T-helper 1 cell treated with Interleukin-12 subunit alpha and Interleukin-12 subunit beta and Interleukin-4 antibody, amounts not matched to agents 30 μg/mL and 1 μg/mL, for 36 hours (primary cell): ENCODE results near the gene KRTAP5-5.
"Not testable (repeated sequence)": the region's sequence is repeated elsewhere in the genome, so short reads cannot be mapped to it uniquely, and the experiment has no call there.

Source experiments
- H3K27ac Mint-ChIP-seq: one replicate; pipeline ENCODE4 v1.8.0; 2021; ENCODE audit warnings: mild to moderate bottlenecking, mixed read lengths
- H3K27me3 Mint-ChIP-seq: one replicate; pipeline ENCODE4 v1.8.0; 2021; ENCODE audit warnings: low read depth, mixed read lengths
- H3K36me3 Mint-ChIP-seq: one replicate; pipeline ENCODE4 v1.8.0; 2021; ENCODE audit warnings: low read depth, mixed read lengths
- H3K4me1 Mint-ChIP-seq: one replicate; pipeline ENCODE4 v1.8.0; 2021; ENCODE audit warnings: low read depth, mixed read lengths
- H3K4me3 Mint-ChIP-seq: one replicate; pipeline ENCODE4 v1.8.0; 2021; ENCODE audit warnings: mild to moderate bottlenecking, moderate library complexity, mixed read lengths
- H3K9me3 Mint-ChIP-seq: one replicate; pipeline ENCODE4 v1.8.0; 2021; ENCODE audit warnings: mixed read lengths

KRTAP5-5 gene

GRCh38 chr11:1653541-1654387 is 24.2 kb downstream of the KRTAP5-5 start:
- no peaks in the 10 kb centered on the region for H3K9me3 Mint-ChIP-seq
- no peaks in the 10 kb centered on the region for H3K4me1 Mint-ChIP-seq
- H3K27me3 Mint-ChIP-seq, result peaks cover 13% of the 10 kb centered on the region
- H3K36me3 Mint-ChIP-seq, result no peaks in the 10 kb centered on the region
- H3K27ac Mint-ChIP-seq, result no peak overlapping the region
- no peak overlapping the region for H3K4me3 Mint-ChIP-seq

GRCh38 chr11:1654388-1655167 is 25.0 kb downstream of the KRTAP5-5 start:
- H3K27ac Mint-ChIP-seq, result no peak overlapping the region
- H3K9me3 Mint-ChIP-seq, result no peaks in the 10 kb centered on the region
- no peak overlapping the region for H3K4me3 Mint-ChIP-seq
- H3K27me3 Mint-ChIP-seq, result peaks cover 15% of the 10 kb centered on the region
- H3K36me3 Mint-ChIP-seq, result no peaks in the 10 kb centered on the region
- peaks cover 2% of the 10 kb centered on the region for H3K4me1 Mint-ChIP-seq

- Mint-ChIP-seq H3K27ac (no peak overlapping the region), H3K27me3 (peaks cover 24% of the 10 kb centered on the region), H3K36me3 (no peaks in the 10 kb centered on the region), H3K4me3 (no peak overlapping the region), H3K9me3 (no peaks in the 10 kb centered on the region), H3K4me1 (peaks cover 6% of the 10 kb centered on the region)
Measured at GRCh38 chr11:1655168-1656060, 25.8 kb downstream of the KRTAP5-5 start.

DNA sequence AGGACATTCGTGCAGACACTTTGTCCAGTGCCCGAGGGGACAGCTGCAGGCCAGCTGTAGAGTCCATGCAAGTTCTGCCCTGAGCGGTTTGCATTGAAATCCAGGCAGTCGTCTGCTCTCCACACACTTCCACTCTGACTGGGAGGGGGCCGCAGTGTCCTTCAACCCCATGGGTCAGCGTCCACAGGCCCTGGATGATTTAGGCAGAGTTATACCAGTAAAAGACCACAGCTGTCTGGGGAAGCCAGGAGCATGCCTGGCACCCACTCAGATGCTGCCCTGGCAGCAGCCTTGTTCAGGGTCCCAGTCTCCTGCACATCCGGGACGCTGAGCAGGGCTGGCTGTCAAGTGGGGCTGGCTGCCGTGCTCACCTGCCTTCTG is 26.5 kb downstream of the KRTAP5-5 start:
- no peaks in the 10 kb centered on the region for H3K9me3 Mint-ChIP-seq
- H3K27ac Mint-ChIP-seq, result no peak overlapping the region
- H3K4me1 Mint-ChIP-seq, result peaks cover 6% of the 10 kb centered on the region
- H3K27me3 Mint-ChIP-seq, result peaks cover 27% of the 10 kb centered on the region
- H3K4me3 Mint-ChIP-seq, result no peak overlapping the region
- H3K36me3 Mint-ChIP-seq, result no peaks in the 10 kb centered on the region

DNA sequence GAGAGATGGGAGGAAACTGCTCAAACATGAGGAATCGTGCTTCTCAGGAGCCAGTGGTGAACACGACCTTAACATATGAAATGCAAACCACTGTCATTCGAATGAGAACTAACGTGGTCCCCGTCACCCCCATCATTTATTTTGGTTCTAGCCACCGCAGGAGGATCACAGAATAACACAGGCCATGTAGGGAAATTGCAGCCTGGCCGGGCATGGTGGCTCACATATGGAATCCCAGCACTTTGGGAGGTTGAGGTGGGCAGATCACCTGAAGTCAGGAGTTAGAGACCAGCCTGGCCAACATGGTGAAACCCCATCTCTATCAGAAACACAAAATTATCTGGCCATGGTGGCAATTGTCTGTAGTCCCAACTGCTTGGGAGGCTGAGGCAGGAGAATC is 27.1 kb downstream of the KRTAP5-5 start:
- Mint-ChIP-seq H3K27me3 (peaks cover 25% of the 10 kb centered on the region), H3K4me1 (peaks cover 6% of the 10 kb centered on the region), H3K36me3 (no peaks in the 10 kb centered on the region), H3K4me3 (no peak overlapping the region), H3K9me3 (no peaks in the 10 kb centered on the region), H3K27ac (no peak overlapping the region)

- Mint-ChIP-seq H3K4me1 (peaks cover 6% of the 10 kb centered on the region), H3K27ac (no peak overlapping the region), H3K4me3 (no peak overlapping the region), H3K27me3 (peaks cover 21% of the 10 kb centered on the region), H3K36me3 (no peaks in the 10 kb centered on the region), H3K9me3 (no peaks in the 10 kb centered on the region)
Measured at GRCh38 chr11:1659506-1659905, 29.9 kb downstream of the KRTAP5-5 start.

DNA sequence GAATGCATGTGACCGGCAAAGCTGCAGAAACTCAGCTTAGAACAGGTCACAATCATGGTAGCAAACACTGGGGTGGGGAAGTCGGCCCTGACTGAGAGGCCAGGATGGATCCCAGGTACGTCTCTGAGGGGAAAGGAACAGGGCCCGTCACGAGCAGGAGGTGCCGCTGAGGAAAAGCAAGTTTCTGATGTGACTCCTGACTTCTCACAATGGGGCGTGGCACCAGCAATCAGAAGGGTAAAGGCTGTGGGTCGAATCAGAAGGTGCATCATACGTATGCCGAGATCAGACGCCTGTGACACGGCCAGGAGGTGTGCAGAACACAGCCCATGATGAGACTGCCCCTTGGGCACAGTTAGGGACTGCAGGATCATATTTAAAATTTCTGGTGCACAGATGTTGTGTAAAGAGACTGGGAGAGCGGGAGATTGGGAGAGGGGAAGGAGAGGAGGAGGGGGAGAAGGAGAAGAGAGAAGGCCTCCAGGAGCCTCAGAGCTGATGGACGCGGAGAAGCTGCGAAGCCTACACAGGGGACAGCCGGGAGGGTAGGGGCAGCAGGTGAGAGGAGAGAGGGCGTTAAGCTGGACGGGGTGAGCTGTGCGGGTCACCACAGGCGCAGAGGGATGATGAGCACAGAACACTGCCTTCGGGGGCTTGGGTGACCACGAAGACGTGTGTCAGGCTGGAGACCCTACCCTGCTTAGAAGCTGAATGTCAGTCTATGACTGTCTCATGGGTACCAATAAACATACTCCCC is 30.7 kb downstream of the KRTAP5-5 start:
- no peak overlapping the region for H3K4me3 Mint-ChIP-seq
- H3K36me3 Mint-ChIP-seq, result no peaks in the 10 kb centered on the region
- peaks cover 18% of the 10 kb centered on the region for H3K27me3 Mint-ChIP-seq
- H3K4me1 Mint-ChIP-seq, result peaks cover 6% of the 10 kb centered on the region
- H3K9me3 Mint-ChIP-seq, result no peaks in the 10 kb centered on the region
- no peak overlapping the region for H3K27ac Mint-ChIP-seq

- not testable (repeated sequence) for H3K4me3 Mint-ChIP-seq, H3K36me3 Mint-ChIP-seq, H3K9me3 Mint-ChIP-seq, H3K4me1 Mint-ChIP-seq, H3K27ac Mint-ChIP-seq
- H3K27me3 Mint-ChIP-seq, result peaks cover 18% of the 10 kb centered on the region
Measured at GRCh38 chr11:1661454-1662269, 32.1 kb downstream of the KRTAP5-5 start.

- not testable (repeated sequence) for H3K4me3 Mint-ChIP-seq, H3K9me3 Mint-ChIP-seq, H3K4me1 Mint-ChIP-seq, H3K36me3 Mint-ChIP-seq, H3K27ac Mint-ChIP-seq
- peaks cover 18% of the 10 kb centered on the region for H3K27me3 Mint-ChIP-seq
Measured at GRCh38 chr11:1662699-1663283, 33.2 kb downstream of the KRTAP5-5 start.

DNA sequence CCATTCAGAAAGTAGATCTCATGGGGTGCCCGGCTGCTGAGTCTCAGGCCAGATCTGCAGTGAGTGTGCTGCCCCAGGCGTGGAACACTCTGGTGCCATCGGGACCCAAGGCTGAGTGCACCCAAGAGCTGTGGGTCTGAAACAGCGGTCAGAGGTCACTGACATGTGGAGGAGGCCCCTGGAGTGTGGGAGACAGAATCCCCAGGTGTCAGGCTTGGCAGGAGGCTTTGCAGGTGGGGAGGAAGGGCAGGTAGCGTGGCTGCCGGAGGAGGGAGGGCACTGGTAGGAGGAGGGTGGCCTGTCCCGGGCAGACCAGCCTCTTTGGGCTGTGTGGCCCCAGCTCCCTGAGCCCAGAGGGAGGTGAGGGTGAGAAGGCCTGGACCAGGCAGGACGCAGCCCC is 35.7 kb downstream of the KRTAP5-5 start:
- H3K9me3 Mint-ChIP-seq, result no peaks in the 10 kb centered on the region
- no peaks in the 10 kb centered on the region for H3K36me3 Mint-ChIP-seq
- no peak overlapping the region for H3K27ac Mint-ChIP-seq
- peaks cover 25% of the 10 kb centered on the region for H3K27me3 Mint-ChIP-seq
- H3K4me1 Mint-ChIP-seq, result no peaks in the 10 kb centered on the region
- no peak overlapping the region for H3K4me3 Mint-ChIP-seq

GRCh38 chr11:1667121-1667850 is 37.7 kb downstream of the KRTAP5-5 start:
- H3K9me3 Mint-ChIP-seq, result no peaks in the 10 kb centered on the region
- H3K27me3 Mint-ChIP-seq, result peaks cover 21% of the 10 kb centered on the region
- H3K36me3 Mint-ChIP-seq, result no peaks in the 10 kb centered on the region
- no peaks in the 10 kb centered on the region for H3K4me1 Mint-ChIP-seq
- no peak overlapping the region for H3K27ac Mint-ChIP-seq
- H3K4me3 Mint-ChIP-seq, result no peak overlapping the region

GRCh38 chr11:1667906-1668305 is 38.3 kb downstream of the KRTAP5-5 start:
- no peak overlapping the region for H3K4me3 Mint-ChIP-seq

More at GRCh38 chr11:1667906-1668305, 38.3 kb downstream of the KRTAP5-5 start:
- Mint-ChIP-seq H3K36me3 (no peaks in the 10 kb centered on the region), H3K27ac (no peak overlapping the region), H3K9me3 (no peaks in the 10 kb centered on the region), H3K27me3 (peaks cover 21% of the 10 kb centered on the region), H3K4me1 (no peaks in the 10 kb centered on the region)
